IPS DF 6.9 (cell line): Measurements from ENCODE around the gene TMEM41B.
"Not testable (repeated sequence)": the region's sequence is repeated elsewhere in the genome, so short reads cannot be mapped to it uniquely, and the experiment has no call there.

Experiments used
- DNase-seq: peaks from one replicate; pipeline ENCODE4 v3.0.0-alpha.2; 2013; ENCODE audit warnings: low read depth, low spot score
- H3K27ac ChIP-seq: one replicate; pipeline ENCODE4 v1.5.1; 2013; ENCODE audit warnings: low read length, control low read depth
- H3K27me3 ChIP-seq: 2 replicates; pipeline ENCODE4 v1.6.1; 2013; ENCODE audit warnings: mild to moderate bottlenecking, low read length; ENCODE audit not compliant: control insufficient read depth, insufficient read depth
- H3K36me3 ChIP-seq: 2 replicates; pipeline ENCODE4 v1.6.1; 2013; ENCODE audit warnings: low read length; ENCODE audit not compliant: control insufficient read depth, insufficient read depth
- H3K4me1 ChIP-seq: 2 replicates; pipeline ENCODE4 v1.6.1; 2013; ENCODE audit warnings: low read length; ENCODE audit not compliant: control insufficient read depth, insufficient read depth
- H3K4me3 ChIP-seq: 2 replicates; pipeline ENCODE4 v1.5.1; 2013; ENCODE audit warnings: mild to moderate bottlenecking, low read length
- H3K9me3 ChIP-seq: 2 replicates; pipeline ENCODE4 v1.6.1; 2013; ENCODE audit warnings: low read length, inconsistent platforms; ENCODE audit not compliant: control insufficient read depth, insufficient read depth
- WGBS: extraction: QIAGEN DNeasy Blood & Tissue Kit; methylation state at CpG from one replicate; pipeline ENCODE4 v1.1.7; 2013; ENCODE audit warnings: mixed read lengths, missing lambda C conversion rate; ENCODE audit not compliant: insufficient read length, insufficient coverage; 5-methylcytosine and 5-hydroxymethylcytosine counted together

TMEM41B gene

DNA sequence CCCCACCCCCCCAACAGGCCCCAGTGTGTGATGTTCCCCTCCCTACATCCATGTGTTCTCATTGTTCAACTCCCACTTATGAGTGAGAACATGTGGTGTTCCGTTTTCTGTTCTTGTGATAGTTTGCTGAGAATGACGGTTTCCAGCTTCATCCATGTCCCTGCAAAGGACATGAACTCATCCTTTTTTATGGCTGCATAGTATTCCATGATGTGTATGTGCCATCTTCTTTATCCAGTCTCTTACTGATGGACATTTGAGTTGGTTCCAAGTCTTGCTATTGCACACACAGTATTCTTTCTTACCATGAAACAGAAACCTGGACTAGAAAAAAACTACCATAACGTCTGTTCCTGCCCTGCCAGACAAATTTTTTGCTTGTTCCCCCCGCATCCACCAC is 56.1 kb downstream of the TMEM41B start:
- not testable (repeated sequence) for H3K9me3 ChIP-seq, H3K4me1 ChIP-seq, DNase-seq, H3K27me3 ChIP-seq, H3K36me3 ChIP-seq, H3K4me3 ChIP-seq, H3K27ac ChIP-seq
- no CpG with 5 or more reads among the region's 4 CpGs for WGBS

DNA sequence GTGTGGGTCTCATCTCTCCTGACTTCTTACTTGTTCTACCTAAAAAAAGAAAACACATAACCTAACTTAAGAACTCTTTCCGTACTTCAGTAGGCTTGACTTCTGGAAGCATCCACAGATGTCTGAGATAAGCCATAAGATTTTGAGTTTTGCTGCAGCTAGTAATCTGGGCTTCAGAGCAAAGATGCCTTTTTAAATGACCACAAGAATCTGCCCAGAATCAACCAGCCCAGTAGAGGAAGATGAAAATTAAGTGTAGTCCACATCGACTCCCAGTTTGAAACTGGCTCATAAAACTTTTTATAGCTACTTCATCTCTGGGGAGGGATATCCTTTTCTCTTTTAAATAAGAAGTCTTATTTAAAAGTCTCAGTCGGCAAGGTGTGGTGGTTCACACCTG is 60.0 kb downstream of the TMEM41B start:
- Histone ChIP-seq H3K27ac (no peak overlapping the region), H3K4me1 (no peaks in the 10 kb centered on the region), H3K36me3 (no peaks in the 10 kb centered on the region), H3K9me3 (no peaks in the 10 kb centered on the region), H3K4me3 (no peak overlapping the region), H3K27me3 (no peaks in the 10 kb centered on the region)
- no CpG with 5 or more reads among the region's 3 CpGs for WGBS
- DNase-seq, result no peak

DNA sequence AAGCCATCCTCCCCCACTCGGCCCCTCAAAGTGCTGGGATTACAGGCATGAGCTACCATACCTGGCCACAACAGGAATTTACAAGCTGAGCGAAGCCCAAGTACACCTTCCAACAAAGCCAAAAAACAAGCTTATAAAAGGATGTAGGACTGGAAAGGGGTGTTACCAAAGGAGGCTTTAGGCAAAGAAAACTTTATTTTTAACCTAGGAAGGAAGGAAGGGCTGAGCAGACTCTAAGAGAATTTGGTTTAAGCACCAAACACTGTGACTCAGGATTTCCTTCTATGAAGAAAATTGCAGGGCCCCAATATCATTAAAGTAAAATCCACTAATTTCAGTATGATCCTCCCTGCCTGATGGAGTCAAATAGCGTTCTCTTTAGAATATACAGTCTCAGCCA is 61.3 kb downstream of the TMEM41B start:
- no peaks in the 10 kb centered on the region for H3K4me1 ChIP-seq
- no peak for DNase-seq
- no peak overlapping the region for H3K27ac ChIP-seq
- H3K9me3 ChIP-seq, result no peaks in the 10 kb centered on the region
- no CpG with 5 or more reads among the region's 3 CpGs for WGBS
- no peak overlapping the region for H3K4me3 ChIP-seq
- no peaks in the 10 kb centered on the region for H3K36me3 ChIP-seq
- H3K27me3 ChIP-seq, result no peaks in the 10 kb centered on the region

DNA sequence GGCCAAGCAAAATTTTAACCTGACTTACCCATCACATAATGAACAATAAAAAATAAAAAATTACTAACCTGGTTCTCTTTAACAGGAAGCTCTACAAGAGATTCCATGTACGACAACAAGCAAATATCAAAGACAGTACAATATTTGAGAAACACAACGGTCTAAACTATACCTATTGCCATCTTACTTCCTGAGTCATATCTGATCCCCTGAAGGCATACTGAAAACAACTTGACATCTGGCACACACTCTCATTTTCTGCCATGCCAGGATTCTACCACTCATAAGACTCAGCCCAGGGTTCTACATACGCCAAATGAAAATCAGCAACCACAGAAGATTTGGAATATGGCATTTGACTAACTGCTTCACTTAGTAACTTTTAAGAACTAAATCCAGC is 63.1 kb downstream of the TMEM41B start:
- H3K4me3 ChIP-seq, result no peak overlapping the region
- no peaks in the 10 kb centered on the region for H3K27me3 ChIP-seq
- H3K36me3 ChIP-seq, result no peaks in the 10 kb centered on the region
- DNase-seq, result no peak
- no peak overlapping the region for H3K27ac ChIP-seq
- no peaks in the 10 kb centered on the region for H3K9me3 ChIP-seq
- H3K4me1 ChIP-seq, result no peaks in the 10 kb centered on the region
- no CpG with 5 or more reads among the region's 3 CpGs for WGBS

DNA sequence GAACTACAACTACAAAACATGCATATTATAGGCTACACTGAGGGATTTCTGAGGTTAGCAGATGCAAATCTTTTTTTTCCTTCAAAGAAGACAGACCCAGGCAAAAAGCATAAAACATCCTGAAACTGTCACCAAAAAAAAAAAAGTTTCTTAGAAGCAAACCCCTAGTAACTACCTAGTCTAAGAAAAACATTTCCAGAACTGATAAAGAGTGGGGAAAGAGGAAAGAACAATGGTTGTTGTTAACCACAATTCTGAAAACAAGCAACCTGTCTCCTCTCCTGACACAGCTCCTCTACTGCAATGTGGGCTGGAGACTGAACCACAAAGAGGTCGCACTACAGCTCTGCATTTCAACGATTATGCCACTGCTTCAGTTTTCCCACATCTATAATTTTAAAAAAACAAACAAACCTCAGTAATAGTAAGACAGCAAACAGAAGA is 64.2 kb downstream of the TMEM41B start:
- Histone ChIP-seq H3K27me3 (no peaks in the 10 kb centered on the region), H3K27ac (no peak overlapping the region), H3K4me1 (no peaks in the 10 kb centered on the region), H3K4me3 (no peak overlapping the region), H3K9me3 (no peaks in the 10 kb centered on the region), H3K36me3 (no peaks in the 10 kb centered on the region)
- no peak for DNase-seq
- whole genome bisulfite sequencing, result no CpG with 5 or more reads among the region's 2 CpGs

DNA sequence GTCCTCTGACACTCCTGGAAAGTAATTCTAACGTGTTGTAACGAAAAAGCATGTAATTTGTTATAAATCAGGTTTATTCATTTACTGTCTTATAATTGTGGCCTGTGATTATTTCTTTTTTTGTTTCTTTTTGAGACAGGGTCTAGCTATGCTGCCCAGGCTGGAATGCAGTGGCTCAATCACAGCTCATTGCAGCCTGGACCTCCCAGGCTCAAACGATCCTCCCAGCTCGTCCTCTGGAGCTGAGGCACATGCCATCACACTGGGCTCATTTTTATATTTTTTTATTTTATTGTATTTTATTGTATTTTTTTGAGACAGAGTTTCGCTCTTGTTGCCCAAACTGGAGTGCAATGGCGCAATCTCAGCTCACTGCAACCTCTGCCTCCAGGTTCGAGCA is 65.1 kb downstream of the TMEM41B start:
- Histone ChIP-seq H3K4me3 (no peak overlapping the region), H3K27me3 (no peaks in the 10 kb centered on the region), H3K27ac (no peak overlapping the region), H3K4me1 (no peaks in the 10 kb centered on the region), H3K9me3 (no peaks in the 10 kb centered on the region), H3K36me3 (no peaks in the 10 kb centered on the region)
- no peak for DNase-seq
- no CpG with 5 or more reads among the region's 7 CpGs for WGBS

DNA sequence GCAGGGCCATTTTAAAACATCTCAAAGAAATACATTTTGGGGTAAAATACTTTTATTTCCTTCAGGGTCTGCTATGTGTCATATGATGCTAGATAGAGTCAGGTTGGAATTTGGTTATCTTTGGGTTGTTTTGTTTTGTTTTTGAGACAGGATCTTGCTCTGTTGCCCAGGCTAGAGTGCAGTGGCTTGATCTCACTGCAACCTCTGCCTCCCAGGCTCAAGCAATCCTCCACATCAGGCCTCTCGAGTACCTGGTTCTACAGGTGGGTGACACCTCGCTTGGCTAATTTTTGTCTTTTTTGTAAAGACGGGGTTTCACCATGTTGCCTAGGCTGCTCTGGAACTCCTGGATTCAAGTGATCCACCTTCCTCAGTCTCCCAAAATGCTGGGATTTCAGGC is 66.5 kb downstream of the TMEM41B start:
- Histone ChIP-seq H3K4me3 (no peak overlapping the region), H3K27ac (no peak overlapping the region), H3K36me3 (no peaks in the 10 kb centered on the region), H3K27me3 (no peaks in the 10 kb centered on the region), H3K4me1 (no peaks in the 10 kb centered on the region), H3K9me3 (no peaks in the 10 kb centered on the region)
- DNase-seq, result no peak
- WGBS, result no CpG with 5 or more reads among the region's 3 CpGs

DNA sequence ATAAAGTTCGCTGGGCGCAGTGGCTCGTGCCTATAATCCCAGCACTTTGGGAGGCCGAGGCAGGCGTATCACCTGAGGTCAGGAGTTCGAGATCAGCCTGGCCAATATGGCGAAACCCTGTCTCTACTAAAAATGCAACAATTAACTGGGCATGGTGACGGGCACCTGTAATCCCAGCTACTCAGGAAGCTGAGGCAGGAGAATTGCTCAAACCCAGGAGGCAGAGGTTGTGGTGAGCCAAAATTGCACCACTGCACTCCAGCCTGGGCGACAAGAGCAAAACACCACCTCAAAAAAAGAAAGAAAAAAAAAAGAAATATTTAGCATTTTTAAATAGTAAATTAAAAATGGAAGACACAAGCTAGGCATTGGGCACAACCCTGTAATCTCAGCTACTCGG is 78.2 kb downstream of the TMEM41B start:
- H3K9me3 ChIP-seq, H3K36me3 ChIP-seq, H3K4me3 ChIP-seq, H3K27ac ChIP-seq, DNase-seq, H3K27me3 ChIP-seq, H3K4me1 ChIP-seq: not testable (repeated sequence)
- no CpG with 5 or more reads among the region's 10 CpGs for WGBS

DNA sequence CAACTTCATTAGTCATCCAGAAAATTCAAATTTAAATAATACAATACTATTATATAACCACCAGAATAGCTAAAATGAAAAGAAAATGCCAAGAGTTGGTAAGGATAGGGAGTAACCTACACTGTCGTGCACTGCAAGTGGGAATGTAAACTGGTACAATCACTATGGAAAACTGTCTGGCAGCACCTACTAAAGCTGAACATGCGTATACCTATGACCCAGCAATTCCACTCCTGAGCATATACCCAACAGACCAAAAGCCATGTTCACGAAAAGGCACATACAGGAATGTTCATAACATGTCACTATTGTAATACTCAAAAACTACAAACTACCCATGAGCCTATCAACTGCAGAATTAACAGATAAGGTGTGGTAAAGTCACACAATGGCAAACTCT is 81.9 kb downstream of the TMEM41B start:
- WGBS, result no CpG with 5 or more reads among the region's 3 CpGs

DNA sequence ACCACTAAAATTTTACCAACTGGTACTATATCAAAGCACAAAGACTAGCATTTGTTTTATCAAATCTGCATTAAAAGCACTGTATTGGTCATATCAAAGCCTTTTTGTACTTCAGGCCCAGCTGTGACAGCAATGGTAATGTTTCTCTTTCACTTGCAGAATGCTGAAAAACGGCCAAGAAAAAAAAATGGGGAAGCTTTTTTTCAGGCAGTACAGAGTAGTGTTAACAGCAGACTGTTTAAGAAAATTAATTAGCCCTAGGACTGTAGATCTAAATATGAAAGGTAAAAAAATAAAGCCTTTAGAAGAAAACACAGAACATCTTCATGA is 82.6 kb downstream of the TMEM41B start:
- H3K4me1 ChIP-seq, result peaks cover 5% of the 10 kb centered on the region; the same call in 1 of the 2 replicates
- no CpG with 5 or more reads among the region's 1 CpG for WGBS
- peaks cover 4% of the 10 kb centered on the region; the same call in 1 of the 2 replicates for H3K27me3 ChIP-seq
- no peak overlapping the region for H3K4me3 ChIP-seq
- no peak overlapping the region for H3K27ac ChIP-seq
- no peaks in the 10 kb centered on the region for H3K36me3 ChIP-seq
- no peaks in the 10 kb centered on the region for H3K9me3 ChIP-seq
- no peak for DNase-seq

More for the DNA sequence above, 81.9 kb downstream of the TMEM41B start:
- Histone ChIP-seq H3K27me3 (peaks cover 4% of the 10 kb centered on the region; the same call in 1 of the 2 replicates), H3K4me1 (peaks cover 5% of the 10 kb centered on the region; the same call in 1 of the 2 replicates), H3K27ac (no peak overlapping the region), H3K36me3 (no peaks in the 10 kb centered on the region), H3K4me3 (no peak overlapping the region), H3K9me3 (no peaks in the 10 kb centered on the region)
- no peak for DNase-seq
